Caki2 (cell line): ENCODE measurements around the gene WDR59. TPM values are rescaled to one million over a fixed set of nuclear protein-coding genes. Genes with fewer than 3 reads are reported as not detected.
"Not testable (repeated sequence)": the region's sequence is repeated elsewhere in the genome, so short reads cannot be mapped to it uniquely, and the experiment has no call there.

Experiments
- DNase-seq: peaks from one replicate; pipeline ENCODE4 v3.0.0-alpha.2; 2015; ENCODE audit warnings: low read depth
- in situ Hi-C: cut with HindIII; loops from 2 replicates; pipeline ENCODE4 v1.10.0; 2016; ENCODE audit warnings: low sequenced_read_pairs, low pct_unique_long_range_greater_than_20kb, mixed read lengths
- total RNA-seq: library from RNA; depleted of rRNA; stranded (reverse); fragments of >200 nt; shearing (Covaris generic); gene quantifications from 2 replicates; pipeline ENCODE4 v1.2.3, GENCODE V29; 2014; ENCODE audit warnings: low replicate concordance; rRNA removed

WDR59 gene
- 15.8 and 24.2 TPM in 2 replicates for total RNA-seq

GRCh38 chr16:74984529-74985296 lies at the start of gene WDR59:
Gene WDR59, minus strand, starts transcription at chr16:74985123. Its CDS starts 106 bp downstream, at chr16:74985017.
- in situ Hi-C loops = no loop called here

GRCh38 chr16:75032655-75033054 lies 47.7 kb upstream of the WDR59 start:
- in situ Hi-C loops = no loop called here
- DNase-seq = no peak

More at GRCh38 chr16:74984529-74985296, at the start of gene WDR59:
- peak; percentile 98 for DNase-seq

GRCh38 chr16:75029854-75030253 lies 44.9 kb upstream of the WDR59 start:
- in situ Hi-C loops = no loop called here
- DNase-seq = peak; percentile 92

GRCh38 chr16:75028544-75029135 lies 43.7 kb upstream of the WDR59 start:
- DNase-seq = peak; percentile 30
- in situ Hi-C loops = no loop called here

GRCh38 chr16:75027520-75028300 lies 42.8 kb upstream of the WDR59 start:
- DNase-seq = peak; percentile 88
- in situ Hi-C loops = no loop called here

GRCh38 chr16:75026892-75027391 lies 42.0 kb upstream of the WDR59 start:
- in situ Hi-C loops = no loop called here
- DNase-seq = no peak

GRCh38 chr16:75026239-75026891 lies 41.4 kb upstream of the WDR59 start:
- peak; percentile 43 for DNase-seq
- in situ Hi-C loops = not testable (repeated sequence)

GRCh38 chr16:75025761-75026160 lies 40.8 kb upstream of the WDR59 start:
- DNase-seq = peak; percentile 26

GRCh38 chr16:75024594-75024993 lies 39.7 kb upstream of the WDR59 start:
- DNase-seq = no peak
- in situ Hi-C loops = no loop called here

More at GRCh38 chr16:75025761-75026160, 40.8 kb upstream of the WDR59 start:
- in situ Hi-C loops = no loop called here

- no peak for DNase-seq
- in situ Hi-C loops = no loop called here
Measured at GRCh38 chr16:75024182-75024581, 39.3 kb upstream of the WDR59 start.

GRCh38 chr16:75023009-75023408 lies 38.1 kb upstream of the WDR59 start:
- no peak for DNase-seq
- in situ Hi-C loops = no loop called here

GRCh38 chr16:75022567-75022966 lies 37.6 kb upstream of the WDR59 start:
- in situ Hi-C loops = no loop called here
- no peak for DNase-seq

- in situ Hi-C loops = no loop called here
- DNase-seq = no peak
Measured at GRCh38 chr16:75021410-75021809, 36.5 kb upstream of the WDR59 start.

GRCh38 chr16:75019586-75019985 lies 34.7 kb upstream of the WDR59 start:
- in situ Hi-C loops = no loop called here
- no peak for DNase-seq

- DNase-seq = peak; percentile 78
- in situ Hi-C loops = no loop called here
Measured at GRCh38 chr16:75019007-75019406, 34.1 kb upstream of the WDR59 start.

- DNase-seq = no peak
- in situ Hi-C loops = no loop called here
Measured at GRCh38 chr16:75017670-75018525, 33.0 kb upstream of the WDR59 start.

GRCh38 chr16:75016451-75017081 lies 31.6 kb upstream of the WDR59 start:
- in situ Hi-C loops, DNase-seq: not testable (repeated sequence)
